ENCODE data around the gene NUSAP1. TPM values are rescaled to one million over a fixed set of nuclear protein-coding genes. Genes with fewer than 3 reads are reported as not detected.
A peak's percentile ranks its signal among the peaks of the same experiment; 100 is the strongest.
"Not testable (repeated sequence)": the region's sequence is repeated elsewhere in the genome, so short reads cannot be mapped to it uniquely, and the experiment has no call there.

The NUSAP1 gene
- polyA plus RNA-seq, 4 donors, result 4.6 to 37.2 (median 19.9) TPM

DNA sequence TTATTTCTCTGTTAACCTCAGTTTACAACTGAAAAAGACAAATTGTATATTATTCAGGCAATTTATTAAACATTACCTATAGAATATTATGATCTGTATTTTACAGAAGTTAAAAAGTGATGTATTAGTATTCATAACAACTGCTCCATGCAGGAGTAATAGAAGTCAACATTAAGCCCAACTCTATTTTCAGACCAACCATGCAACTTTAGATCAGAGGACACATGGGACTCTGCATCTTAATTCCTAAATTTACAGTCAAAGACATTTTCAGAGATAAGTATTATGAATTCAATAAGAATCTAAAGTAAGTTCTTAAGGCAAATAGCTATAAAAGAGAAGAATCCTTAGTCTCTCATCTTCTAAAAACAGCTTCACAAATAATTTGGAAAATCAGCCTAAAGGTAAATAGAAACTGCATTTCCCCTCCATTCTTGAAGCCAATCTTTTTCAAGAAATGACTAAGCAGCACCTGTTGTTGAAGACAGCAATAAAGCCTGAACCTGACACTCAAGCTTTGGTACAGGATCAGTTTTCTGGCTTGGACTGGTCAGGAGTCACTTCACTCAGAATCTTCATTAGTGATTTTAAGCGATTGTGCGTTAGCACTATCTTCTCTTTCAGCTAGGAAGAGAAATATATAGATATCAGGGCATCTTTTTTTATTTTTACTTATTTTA is 23.3 kb upstream of the NUSAP1 start:
- H3K9me3 ChIP-seq (ENCODE audit: control insufficient read depth in 2 of 2, insufficient read depth in 1 of 2, low read depth in 1 of 2, low read length in 1 of 2), result no peaks in the 10 kb centered on the region
- H3K36me3 ChIP-seq (ENCODE audit: control insufficient read depth in 3 of 3, insufficient read depth in 2 of 3, low read depth in 1 of 3, low read length in 3 of 3), result peaks cover 0 to 32% (median 0%) of the 10 kb centered on the region in 3 donors
- H3K4me3 ChIP-seq (ENCODE audit: low read depth in 1 of 3, low read length in 3 of 3), result no peak overlapping the region
- WGBS, 3 donors, result 94 to 100% (median 98%) methylated on average over 2 of the region's 2 CpGs
- no peak overlapping the region for H3K27ac ChIP-seq (ENCODE audit: low read depth in 1 of 3, low read length in 2 of 3)
- H3K27me3 ChIP-seq (ENCODE audit: control insufficient read depth in 3 of 3, insufficient read depth in 3 of 3, low read length in 3 of 3), result no peaks in the 10 kb centered on the region
- DNase-seq (no peak), FAIRE-seq (no peak)
- no peaks in the 10 kb centered on the region for H3K4me1 ChIP-seq (ENCODE audit: control insufficient read depth in 3 of 3, insufficient read depth in 2 of 3, low read depth in 1 of 3, low read length in 2 of 3)

DNA sequence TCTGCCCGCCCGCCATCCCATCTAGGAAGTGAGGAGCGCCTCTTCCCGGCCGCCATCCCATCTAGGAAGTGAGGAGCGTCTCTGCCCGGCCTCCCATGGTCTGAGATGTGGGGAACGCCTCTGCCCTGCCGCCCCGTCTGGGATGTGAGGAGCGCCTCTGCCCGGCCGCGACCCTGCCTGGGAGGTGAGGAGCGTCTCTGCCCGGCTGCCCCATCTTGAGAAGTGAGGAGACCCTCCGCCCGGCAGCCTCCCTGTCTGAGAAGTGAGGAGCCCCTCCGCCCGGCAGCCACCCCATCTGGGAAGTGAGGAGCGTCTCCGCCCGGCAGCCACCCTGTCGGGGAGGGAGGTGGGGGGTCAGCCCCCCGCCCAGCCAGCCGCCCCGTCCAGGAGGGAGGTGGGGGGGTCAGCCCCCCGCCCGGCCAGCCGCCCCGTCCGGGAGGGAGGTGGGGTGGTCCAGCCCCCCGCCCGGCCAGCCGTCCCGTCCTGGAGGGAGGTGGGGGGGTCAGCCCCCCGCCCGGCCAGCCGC is 11.8 kb upstream of the NUSAP1 start:
- H3K27me3 ChIP-seq (ENCODE audit: control insufficient read depth in 3 of 3, insufficient read depth in 3 of 3, low read length in 3 of 3); FAIRE-seq; H3K27ac ChIP-seq (ENCODE audit: low read depth in 1 of 3, low read length in 2 of 3); H3K9me3 ChIP-seq (ENCODE audit: control insufficient read depth in 2 of 2, insufficient read depth in 1 of 2, low read depth in 1 of 2, low read length in 1 of 2); H3K4me3 ChIP-seq (ENCODE audit: low read depth in 1 of 3, low read length in 3 of 3); DNase-seq; H3K4me1 ChIP-seq (ENCODE audit: control insufficient read depth in 3 of 3, insufficient read depth in 2 of 3, low read depth in 1 of 3, low read length in 2 of 3): not testable (repeated sequence)
- WGBS, 3 donors, result 96 to 97% (median 97%) methylated on average over 21 to 39 of the region's 39 CpGs
- H3K36me3 ChIP-seq (ENCODE audit: control insufficient read depth in 3 of 3, insufficient read depth in 2 of 3, low read depth in 1 of 3, low read length in 3 of 3), result peaks cover 0 to 15% (median 3%) of the 10 kb centered on the region in 3 donors

DNA sequence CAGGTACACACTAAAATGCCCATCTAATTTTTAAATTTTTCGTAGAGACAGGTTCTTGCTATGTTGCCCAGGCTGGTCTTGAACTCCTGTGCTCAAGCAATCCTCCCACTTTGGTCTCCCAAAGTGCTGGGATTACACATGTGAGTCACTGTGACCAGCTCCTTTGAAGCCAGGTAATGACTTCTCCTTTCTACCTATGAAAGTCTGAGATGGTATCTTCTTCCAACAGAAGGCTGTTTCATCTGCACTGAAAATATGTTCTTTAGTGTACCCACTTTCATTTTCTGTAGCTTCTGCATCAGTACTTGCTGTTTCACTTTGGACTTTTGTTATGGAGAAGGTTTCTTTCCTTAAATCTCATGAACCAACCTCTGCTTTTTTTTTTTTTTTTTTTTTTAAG is 9.1 kb upstream of the NUSAP1 start:
- H3K27ac ChIP-seq (ENCODE audit: low read depth in 1 of 3, low read length in 2 of 3), result no peak overlapping the region
- FAIRE-seq (no peak), DNase-seq (no peak)
- no peak overlapping the region for H3K4me3 ChIP-seq (ENCODE audit: low read depth in 1 of 3, low read length in 3 of 3)
- no peaks in the 10 kb centered on the region for H3K27me3 ChIP-seq (ENCODE audit: control insufficient read depth in 3 of 3, insufficient read depth in 3 of 3, low read length in 3 of 3)
- no peaks in the 10 kb centered on the region for H3K4me1 ChIP-seq (ENCODE audit: control insufficient read depth in 3 of 3, insufficient read depth in 2 of 3, low read depth in 1 of 3, low read length in 2 of 3)
- H3K36me3 ChIP-seq (ENCODE audit: control insufficient read depth in 3 of 3, insufficient read depth in 2 of 3, low read depth in 1 of 3, low read length in 3 of 3), result peaks cover 0 to 16% (median 0%) of the 10 kb centered on the region in 3 donors
- H3K9me3 ChIP-seq (ENCODE audit: control insufficient read depth in 2 of 2, insufficient read depth in 1 of 2, low read depth in 1 of 2, low read length in 1 of 2), result peaks cover 0 to 5% of the 10 kb centered on the region in 2 donors
- 82 to 92% (median 85%) methylated on average over 1 of the region's 1 CpG for WGBS, 3 donors

DNA sequence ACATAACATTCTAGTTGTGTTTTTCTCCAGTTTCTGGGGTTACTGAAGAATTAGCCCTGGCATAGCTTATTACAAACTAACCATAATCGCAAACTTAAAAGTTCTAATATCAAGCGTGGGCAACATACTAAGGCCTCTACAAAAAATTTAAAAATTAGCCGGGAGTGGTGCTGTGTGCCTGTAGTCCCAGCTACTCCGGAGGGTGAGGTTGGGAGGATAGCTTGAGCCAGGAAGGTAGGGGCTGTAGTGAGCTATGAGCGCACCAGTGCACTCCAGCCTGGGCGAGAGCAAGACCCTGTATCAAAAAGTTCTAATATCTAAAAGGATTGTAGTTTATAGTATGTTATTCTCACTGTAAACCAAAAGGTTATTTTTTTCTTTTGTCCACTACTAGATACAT is 1.4 kb upstream of the NUSAP1 start:
- H3K4me1 ChIP-seq (ENCODE audit: control insufficient read depth in 3 of 3, insufficient read depth in 2 of 3, low read depth in 1 of 3, low read length in 2 of 3), result peaks cover 0 to 11% (median 0%) of the 10 kb centered on the region in 3 donors
- peaks cover 0 to 7% (median 0%) of the 10 kb centered on the region in 3 donors for H3K36me3 ChIP-seq (ENCODE audit: control insufficient read depth in 3 of 3, insufficient read depth in 2 of 3, low read depth in 1 of 3, low read length in 3 of 3)
- H3K9me3 ChIP-seq (ENCODE audit: control insufficient read depth in 2 of 2, insufficient read depth in 1 of 2, low read depth in 1 of 2, low read length in 1 of 2), result peaks cover 0 to 3% of the 10 kb centered on the region in 2 donors
- no peak overlapping the region for H3K27ac ChIP-seq (ENCODE audit: low read depth in 1 of 3, low read length in 2 of 3)
- peak overlapping the region in 1 of 3 donors; percentile 73 for H3K4me3 ChIP-seq (ENCODE audit: low read depth in 1 of 3, low read length in 3 of 3)
- DNase-seq (no peak), FAIRE-seq (no peak)
- no peaks in the 10 kb centered on the region for H3K27me3 ChIP-seq (ENCODE audit: control insufficient read depth in 3 of 3, insufficient read depth in 3 of 3, low read length in 3 of 3)
- 68 to 74% (median 72%) methylated on average over 6 of the region's 6 CpGs for WGBS, 3 donors

DNA sequence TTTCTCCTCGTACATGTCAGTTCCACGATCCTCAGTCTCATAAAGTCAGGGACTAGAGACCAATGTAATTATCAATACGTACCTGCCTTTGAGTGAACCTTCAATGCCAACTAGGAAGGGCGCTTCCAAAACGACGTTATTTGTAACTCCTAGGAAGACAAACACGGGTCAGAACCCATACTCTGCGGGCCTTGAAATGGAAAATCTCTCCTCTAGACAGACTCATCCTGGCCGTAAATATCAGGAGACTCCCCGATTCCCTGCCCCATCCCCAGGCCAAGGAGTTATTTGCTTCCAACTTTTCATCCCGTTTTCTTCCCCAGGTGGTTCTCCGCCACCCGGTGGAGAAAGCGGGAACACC is 868 bp upstream of the NUSAP1 start:
- Histone ChIP-seq H3K27me3 (ENCODE audit: control insufficient read depth in 3 of 3, insufficient read depth in 3 of 3, low read length in 3 of 3) (no peaks in the 10 kb centered on the region), H3K9me3 (ENCODE audit: control insufficient read depth in 2 of 2, insufficient read depth in 1 of 2, low read depth in 1 of 2, low read length in 1 of 2) (peaks cover 0 to 3% of the 10 kb centered on the region in 2 donors), H3K36me3 (ENCODE audit: control insufficient read depth in 3 of 3, insufficient read depth in 2 of 3, low read depth in 1 of 3, low read length in 3 of 3) (peaks cover 0 to 4% (median 0%) of the 10 kb centered on the region in 3 donors), H3K4me3 (ENCODE audit: low read depth in 1 of 3, low read length in 3 of 3) (peak overlapping the region; percentile 72 to 75 (median 73)), H3K4me1 (ENCODE audit: control insufficient read depth in 3 of 3, insufficient read depth in 2 of 3, low read depth in 1 of 3, low read length in 2 of 3) (peaks cover 0 to 11% (median 0%) of the 10 kb centered on the region in 3 donors), H3K27ac (ENCODE audit: low read depth in 1 of 3, low read length in 2 of 3) (peak overlapping the region in 2 of 3 donors; percentile 57 to 81)
- FAIRE-seq, result no peak
- DNase-seq, result peak; percentile 79 to 86
- WGBS, 3 donors, result 0 to 2% (median 1%) methylated on average over 14 of the region's 14 CpGs

DNA sequence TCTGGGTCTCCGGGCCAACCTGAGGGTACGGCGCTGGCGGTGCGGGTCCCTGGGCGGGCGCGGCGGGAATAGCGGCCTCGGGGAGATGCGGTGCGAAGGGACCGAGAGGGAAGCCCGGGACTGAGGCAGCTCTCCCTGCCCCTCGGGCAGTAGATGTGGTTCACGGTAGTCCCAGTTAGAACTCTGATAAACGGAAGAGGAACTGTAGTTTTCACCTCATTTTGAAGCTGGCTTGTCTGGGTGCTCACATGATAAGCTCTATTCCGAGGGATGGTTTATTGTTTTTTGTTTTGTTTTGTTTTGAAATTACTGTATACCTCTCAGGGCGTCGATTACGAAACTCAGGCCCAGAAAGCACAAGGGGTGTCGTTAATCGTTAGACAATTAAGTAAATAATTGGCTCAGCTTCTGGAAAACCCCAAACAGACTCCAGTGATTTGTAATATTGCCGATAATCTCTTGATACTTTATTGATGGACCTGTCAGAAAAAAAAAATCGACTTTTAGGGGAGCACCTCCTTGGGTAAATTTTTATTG is 413 bp downstream of the NUSAP1 start:
- Histone ChIP-seq H3K4me3 (ENCODE audit: low read depth in 1 of 3, low read length in 3 of 3) (peak overlapping the region; percentile 57 to 75 (median 73)), H3K9me3 (ENCODE audit: control insufficient read depth in 2 of 2, insufficient read depth in 1 of 2, low read depth in 1 of 2, low read length in 1 of 2) (peaks cover 0 to 3% of the 10 kb centered on the region in 2 donors), H3K4me1 (ENCODE audit: control insufficient read depth in 3 of 3, insufficient read depth in 2 of 3, low read depth in 1 of 3, low read length in 2 of 3) (peaks cover 0 to 11% (median 0%) of the 10 kb centered on the region in 3 donors), H3K27ac (ENCODE audit: low read depth in 1 of 3, low read length in 2 of 3) (peak overlapping the region; percentile 27 to 85 (median 69)), H3K36me3 (ENCODE audit: control insufficient read depth in 3 of 3, insufficient read depth in 2 of 3, low read depth in 1 of 3, low read length in 3 of 3) (peaks cover 0 to 6% (median 0%) of the 10 kb centered on the region in 3 donors), H3K27me3 (ENCODE audit: control insufficient read depth in 3 of 3, insufficient read depth in 3 of 3, low read length in 3 of 3) (no peaks in the 10 kb centered on the region)
- peak in 1 of 2 donors; percentile 42 for DNase-seq
- FAIRE-seq, result no peak
- WGBS, 3 donors, result 0 to 1% (median 0%) methylated on average over 20 to 26 of the region's 26 CpGs

DNA sequence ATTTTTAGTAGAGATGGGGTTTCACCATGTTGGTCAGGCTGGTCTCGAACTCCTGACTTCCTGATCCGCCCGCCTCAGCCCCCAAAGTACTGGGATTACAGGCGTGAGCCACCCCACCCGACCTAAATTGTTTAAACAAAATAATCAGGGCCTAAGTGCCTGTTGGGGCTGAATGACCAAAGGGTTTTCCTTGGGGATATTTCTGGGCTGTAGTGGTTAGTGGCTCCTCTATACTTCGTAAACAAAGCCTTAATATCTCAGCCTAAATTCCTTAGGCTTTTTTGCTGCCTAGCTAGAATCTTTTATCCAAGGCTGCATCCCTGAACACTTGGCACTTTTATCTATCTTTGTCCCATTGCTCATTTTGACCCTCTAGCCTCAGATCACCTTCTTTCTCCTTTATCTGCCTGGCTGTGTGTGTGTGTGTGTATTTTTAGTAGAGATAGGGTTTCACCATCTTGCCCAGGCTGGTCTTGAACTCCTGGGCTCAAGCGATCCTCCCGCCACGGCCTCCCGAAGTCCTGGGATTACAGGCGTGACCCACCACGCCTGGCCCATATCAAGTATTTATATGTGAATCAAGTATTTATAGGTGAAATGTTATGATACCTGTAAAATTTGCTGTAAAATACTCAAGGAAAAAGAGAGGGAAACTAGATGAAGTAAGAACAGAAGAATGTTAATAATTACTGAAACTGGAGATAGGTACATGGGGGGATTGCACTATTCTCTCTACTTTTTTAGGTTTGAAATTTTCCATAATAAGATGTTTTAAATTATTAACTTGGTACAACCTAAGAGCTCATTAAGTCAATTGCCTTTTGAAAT is 1.8 kb downstream of the NUSAP1 start:
- Histone ChIP-seq H3K27ac (ENCODE audit: low read depth in 1 of 3, low read length in 2 of 3) (no peak overlapping the region), H3K4me1 (ENCODE audit: control insufficient read depth in 3 of 3, insufficient read depth in 2 of 3, low read depth in 1 of 3, low read length in 2 of 3) (peaks cover 0 to 11% (median 0%) of the 10 kb centered on the region in 3 donors), H3K27me3 (ENCODE audit: control insufficient read depth in 3 of 3, insufficient read depth in 3 of 3, low read length in 3 of 3) (no peaks in the 10 kb centered on the region), H3K36me3 (ENCODE audit: control insufficient read depth in 3 of 3, insufficient read depth in 2 of 3, low read depth in 1 of 3, low read length in 3 of 3) (peaks cover 0 to 11% (median 0%) of the 10 kb centered on the region in 3 donors), H3K9me3 (ENCODE audit: control insufficient read depth in 2 of 2, insufficient read depth in 1 of 2, low read depth in 1 of 2, low read length in 1 of 2) (peaks cover 0 to 3% of the 10 kb centered on the region in 2 donors), H3K4me3 (ENCODE audit: low read depth in 1 of 3, low read length in 3 of 3) (peak overlapping the region in 1 of 3 donors; percentile 73)
- DNase-seq, result no peak
- WGBS, 3 donors, result 59 to 76% (median 68%) methylated on average over 12 of the region's 12 CpGs
- FAIRE-seq, result no peak

DNA sequence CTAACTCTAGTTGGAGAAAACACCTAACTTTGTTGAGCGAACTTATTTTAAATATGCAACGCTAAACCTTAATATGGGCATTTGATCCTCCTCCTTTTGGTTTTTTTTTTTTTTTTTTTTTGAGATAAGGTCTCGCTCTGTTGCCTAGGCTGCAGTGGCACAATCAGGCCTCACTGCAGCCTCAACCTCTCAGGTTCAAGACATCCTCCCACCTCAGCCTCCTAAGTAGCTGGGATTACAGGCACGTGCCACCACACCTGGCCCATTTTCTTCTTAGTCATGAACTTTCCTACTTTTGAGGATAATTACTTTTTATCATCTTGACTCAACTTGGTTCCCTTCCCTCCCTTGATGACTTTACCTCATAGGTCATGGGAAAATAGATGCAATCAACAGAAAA is 3.9 kb downstream of the NUSAP1 start:
- H3K27me3 ChIP-seq (ENCODE audit: control insufficient read depth in 3 of 3, insufficient read depth in 3 of 3, low read length in 3 of 3), result no peaks in the 10 kb centered on the region
- no peaks in the 10 kb centered on the region for H3K9me3 ChIP-seq (ENCODE audit: control insufficient read depth in 2 of 2, insufficient read depth in 1 of 2, low read depth in 1 of 2, low read length in 1 of 2)
- no peak overlapping the region for H3K4me3 ChIP-seq (ENCODE audit: low read depth in 1 of 3, low read length in 3 of 3)
- FAIRE-seq (no peak), DNase-seq (no peak)
- H3K4me1 ChIP-seq (ENCODE audit: control insufficient read depth in 3 of 3, insufficient read depth in 2 of 3, low read depth in 1 of 3, low read length in 2 of 3), result peaks cover 0 to 8% (median 4%) of the 10 kb centered on the region in 3 donors
- H3K27ac ChIP-seq (ENCODE audit: low read depth in 1 of 3, low read length in 2 of 3), result no peak overlapping the region
- H3K36me3 ChIP-seq (ENCODE audit: control insufficient read depth in 3 of 3, insufficient read depth in 2 of 3, low read depth in 1 of 3, low read length in 3 of 3), result peaks cover 0 to 11% (median 0%) of the 10 kb centered on the region in 3 donors
- 89 to 90% (median 89%) methylated on average over 4 of the region's 4 CpGs for WGBS, 3 donors

Measured in small intestine (tissue), 7 donors.